Upper lobe of left lung (tissue), 6 donors: ENCODE results near the gene C11orf91. TPM values are rescaled to one million over a fixed set of nuclear protein-coding genes. Genes with fewer than 3 reads are reported as not detected.

Experiments
- ATAC-seq, 2 donors: fragments of 200-7000 bp; cut with Tn5 transposase; one replicate each; pipeline ENCODE4 v1.9.1; 2022; ENCODE audit warnings: mild to moderate bottlenecking in 2 of 2, moderate library complexity in 2 of 2; ENCODE audit not compliant: low FRiP score in 2 of 2
- DNase-seq, 2 donors: peaks; one replicate each; pipeline ENCODE4 v3.0.0-alpha.2; 2019 to 2020
- H3K27ac ChIP-seq, 4 donors: fragments of 200-600 bp; sonication (generic); one replicate each; pipeline ENCODE4 v1.5.1; 2016 to 2019
- H3K27me3 ChIP-seq, 4 donors: fragments of 200-600 bp; sonication (generic); one replicate each; pipeline ENCODE4 v1.5.1; 2017 to 2019
- H3K36me3 ChIP-seq, 4 donors: fragments of 200-600 bp; sonication (generic); one replicate each; pipeline ENCODE4 v1.5.1; 2016 to 2019
- H3K4me1 ChIP-seq, 4 donors: fragments of 200-600 bp; sonication (generic); one replicate each; pipeline ENCODE4 v1.5.1; 2018 to 2019
- H3K4me3 ChIP-seq, 4 donors: fragments of 200-600 bp; sonication (generic); one replicate each; pipeline ENCODE4 v1.5.1; 2017 to 2019; ENCODE audit warnings: mild to moderate bottlenecking in 2 of 4, moderate library complexity in 1 of 4
- H3K9me3 ChIP-seq, 4 donors: fragments of 200-600 bp; sonication (generic); one replicate each; pipeline ENCODE4 v1.5.1; 2018 to 2019
- CTCF ChIP-seq, 6 experiments: fragments of 450-650 bp in 4 of 6; fragments of 200-600 bp in 2 of 6; sonication (generic) in 2 of 6; IDR thresholded peaks; one replicate each; pipeline ENCODE4 v1.5.1; 2016 to 2019; ENCODE audit warnings: antibody characterized with exemption in 6 of 6
- EP300 ChIP-seq, 4 donors: sonication (generic); formaldehyde crosslinking; IDR thresholded peaks; one replicate each; pipeline ENCODE4 v1.5.1; 2017; ENCODE audit warnings: antibody characterized with exemption in 4 of 4, control low read depth in 2 of 4
- POLR2A ChIP-seq, 4 donors: fragments of 450-650 bp; IDR thresholded peaks; one replicate each; pipeline ENCODE4 v1.5.1; 2016 to 2017; ENCODE audit warnings: antibody characterized with exemption in 4 of 4, mild to moderate bottlenecking in 2 of 4
- POLR2AphosphoS5 ChIP-seq, 2 donors: sonication (generic); formaldehyde crosslinking; IDR thresholded peaks; one replicate each; pipeline ENCODE4 v1.5.1; 2017; ENCODE audit warnings: antibody characterized with exemption in 2 of 2
- WGBS, 2 donors: methylation state at CpG; one replicate each; pipeline ENCODE4 v1.1.5; 2017 to 2018; 5-methylcytosine and 5-hydroxymethylcytosine counted together
- total RNA-seq, 6 donors: library from RNA; depleted of rRNA in 4 of 6; stranded (reverse); fragments of >200 nt in 4 of 6; gene quantifications; one replicate each; pipeline versions ENCODE4 v1.1.0 to v1.2.1, GENCODE V29; 2016 to 2021
- donor health status: DM: no; HTN: no; CAD: no; lungs with moderate emphysema.
- donor health status: DM: no; HTN: yes; CAD: no; lungs with severe emphysema.

The C11orf91 gene
- total RNA-seq, 6 donors from 2014 or later: 0.77 to 1.3 TPM; not detected in 4

DNA sequence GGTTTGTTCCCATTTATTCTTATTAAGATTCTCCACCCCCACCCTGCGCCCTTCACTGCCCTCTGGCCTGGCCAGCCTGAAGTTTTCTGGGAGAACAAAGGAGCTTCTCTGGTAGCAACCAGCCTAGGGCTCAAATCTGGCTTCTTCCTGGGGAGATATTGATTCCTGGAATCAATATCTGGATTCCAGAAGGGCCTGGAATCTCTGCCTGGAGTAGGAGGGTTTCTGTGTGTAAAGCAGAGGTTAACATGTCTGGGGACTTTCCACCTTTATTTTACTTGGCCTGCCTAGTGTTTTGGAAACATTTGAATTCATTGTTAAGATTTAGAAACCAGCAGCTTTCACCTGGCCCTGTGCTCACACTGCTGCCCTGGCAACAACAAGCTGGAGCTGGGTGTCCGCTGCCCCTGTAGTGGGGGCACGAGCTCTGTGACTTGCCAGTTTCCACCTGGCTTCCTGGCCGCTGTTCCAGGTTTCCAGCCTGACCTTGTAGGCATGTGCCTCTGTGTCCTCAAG lies 5.5 kb downstream of the C11orf91 start:
- Histone ChIP-seq H3K27ac (peak overlapping the region in 2 of 4 donors; percentile 14 to 20), H3K27me3 (no peaks in the 10 kb centered on the region), H3K36me3 (no peaks in the 10 kb centered on the region), H3K4me3 (no peak overlapping the region), H3K4me1 (peaks cover 44 to 70% (median 55%) of the 10 kb centered on the region in 4 donors), H3K9me3 (no peaks in the 10 kb centered on the region)
- WGBS, 2 donors: 74 to 86% methylated on average over 4 of the region's 4 CpGs
- no peak for ATAC-seq
- DNase-seq: peak in 1 of 2 donors; percentile 36
- no peak for TF ChIP-seq POLR2AphosphoS5 (IDR thresholded peaks at IDR 0.05)
- no peak for TF ChIP-seq EP300 (IDR thresholded peaks at IDR 0.05)
- TF ChIP-seq CTCF (IDR thresholded peaks at IDR 0.05): no peak
- no peak for TF ChIP-seq POLR2A (IDR thresholded peaks at IDR 0.05)

- TF ChIP-seq EP300 (IDR thresholded peaks at IDR 0.05) (no peak), POLR2A (IDR thresholded peaks at IDR 0.05) (no peak), POLR2AphosphoS5 (IDR thresholded peaks at IDR 0.05) (no peak), CTCF (IDR thresholded peaks at IDR 0.05) (no peak)
- Histone ChIP-seq H3K9me3 (no peaks in the 10 kb centered on the region), H3K27me3 (no peaks in the 10 kb centered on the region), H3K27ac (peak overlapping the region in 1 of 4 donors; percentile 20), H3K4me1 (peaks cover 44 to 68% (median 54%) of the 10 kb centered on the region in 4 donors), H3K4me3 (no peak overlapping the region), H3K36me3 (no peaks in the 10 kb centered on the region)
- ATAC-seq (no peak), DNase-seq (no peak)
- WGBS, 2 donors: 78 to 83% methylated on average over 4 of the region's 4 CpGs
Measured at GRCh38 chr11:33694346-33695050, 6.1 kb downstream of the C11orf91 start.

DNA sequence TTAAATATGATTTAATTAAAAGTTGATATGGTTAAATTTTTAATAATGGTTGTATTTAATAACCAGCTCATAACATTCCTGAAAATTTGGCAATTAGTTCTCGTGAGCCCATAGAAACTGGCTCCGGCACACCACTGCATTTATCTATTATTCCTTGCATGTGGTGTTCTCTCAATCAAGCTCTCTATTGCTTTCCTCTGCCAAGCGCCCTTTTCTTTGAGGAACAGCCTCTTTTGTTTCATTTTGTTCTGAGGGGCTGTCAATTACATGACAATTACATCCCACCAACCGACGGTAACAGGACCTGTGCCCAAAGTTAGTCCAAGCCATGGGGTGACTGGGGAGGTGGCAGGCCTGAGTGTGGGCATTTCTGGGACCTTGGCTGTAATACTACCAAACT lies 8.1 kb downstream of the C11orf91 start:
- H3K27ac ChIP-seq: peak overlapping the region; percentile 78 to 89 (median 84)
- H3K36me3 ChIP-seq: no peaks in the 10 kb centered on the region
- ATAC-seq (no peak), DNase-seq (no peak)
- peaks cover 50 to 64% (median 56%) of the 10 kb centered on the region in 4 donors for H3K4me1 ChIP-seq
- no peak overlapping the region for H3K4me3 ChIP-seq
- H3K27me3 ChIP-seq: no peaks in the 10 kb centered on the region
- no peaks in the 10 kb centered on the region for H3K9me3 ChIP-seq
- TF ChIP-seq CTCF (IDR thresholded peaks at IDR 0.05): no peak
- no peak for TF ChIP-seq EP300 (IDR thresholded peaks at IDR 0.05)
- TF ChIP-seq POLR2AphosphoS5 (IDR thresholded peaks at IDR 0.05): no peak
- no peak for TF ChIP-seq POLR2A (IDR thresholded peaks at IDR 0.05)
- WGBS, 2 donors: 41 to 54% methylated on average over 5 of the region's 5 CpGs

DNA sequence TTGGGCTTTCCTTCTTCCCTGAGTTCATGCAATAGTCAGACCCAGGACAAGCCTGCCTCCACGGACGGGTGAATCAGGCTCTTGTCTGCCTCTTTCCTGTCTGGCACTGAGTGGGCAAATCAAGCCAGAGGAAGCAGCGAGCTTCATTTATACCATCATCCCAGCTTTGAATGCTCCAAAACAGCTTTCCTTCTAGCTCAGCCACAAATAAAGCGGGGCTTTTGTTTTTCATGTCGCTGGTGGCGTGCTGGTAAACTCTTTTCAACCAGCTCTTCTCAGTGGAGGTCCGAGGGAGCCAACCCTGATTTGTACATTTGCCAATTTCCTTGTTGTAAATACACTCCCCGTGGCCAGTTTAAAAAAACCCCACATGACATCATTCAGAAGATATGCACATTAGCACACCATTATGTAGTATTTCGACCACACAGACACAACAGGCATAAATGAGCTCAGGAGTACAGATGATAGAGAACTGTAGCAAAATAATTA lies 8.6 kb downstream of the C11orf91 start:
- ATAC-seq (peak; percentile 70 to 80), DNase-seq (peak in 1 of 2 donors; percentile 66)
- Histone ChIP-seq H3K4me1 (peaks cover 50 to 61% (median 55%) of the 10 kb centered on the region in 4 donors), H3K27ac (peak overlapping the region; percentile 78 to 89 (median 84)), H3K9me3 (no peaks in the 10 kb centered on the region), H3K4me3 (no peak overlapping the region), H3K36me3 (no peaks in the 10 kb centered on the region), H3K27me3 (no peaks in the 10 kb centered on the region)
- TF ChIP-seq CTCF (IDR thresholded peaks at IDR 0.05) (no peak), POLR2A (IDR thresholded peaks at IDR 0.05) (peak in 1 of 4 donors; percentile 37), POLR2AphosphoS5 (IDR thresholded peaks at IDR 0.05) (peak; percentile 51 to 60), EP300 (IDR thresholded peaks at IDR 0.05) (peak in 2 of 4 donors; percentile 41 to 66)
- WGBS, 2 donors: 24 to 26% methylated on average over 9 of the region's 9 CpGs
